ENCODE measurements around the gene ARL16. TPM values are rescaled to one million over a fixed set of nuclear protein-coding genes. Genes with fewer than 3 reads are reported as not detected.
"Not testable (repeated sequence)": the region's sequence is repeated elsewhere in the genome, so short reads cannot be mapped to it uniquely, and the experiment has no call there.

ARL16 gene
- total RNA-seq, 1 donor from 2014 or later = 29.5 TPM

- TF ChIP-seq CTCF (IDR thresholded peaks at IDR 0.05) = no peak
- no peaks in the 10 kb centered on the region for H3K9me3 Mint-ChIP-seq (ENCODE audit: low read depth)
- DNase-seq (ENCODE audit: low spot score) = no peak
- peaks cover 4% of the 10 kb centered on the region for H3K36me3 Mint-ChIP-seq (ENCODE audit: low read depth)
- H3K27me3 Mint-ChIP-seq (ENCODE audit: low read depth) = no peaks in the 10 kb centered on the region
- no peak overlapping the region for H3K4me3 Mint-ChIP-seq (ENCODE audit: unreplicated experiment)
- peak overlapping the region; percentile 73 for H3K27ac Mint-ChIP-seq (ENCODE audit: unreplicated experiment)
- peaks cover 33% of the 10 kb centered on the region for H3K4me1 Mint-ChIP-seq (ENCODE audit: low read depth)
Observed at GRCh38 chr17:81681672-81682071, 1.9 kb downstream of the ARL16 start.

- H3K4me3 Mint-ChIP-seq (ENCODE audit: unreplicated experiment) = no peak overlapping the region
- no peak for TF ChIP-seq CTCF (IDR thresholded peaks at IDR 0.05)
- H3K4me1 Mint-ChIP-seq (ENCODE audit: low read depth) = peaks cover 31% of the 10 kb centered on the region
Observed at GRCh38 chr17:81680150-81680549, 3.4 kb downstream of the ARL16 start.

GRCh38 chr17:81676906-81677305 lies 6.7 kb downstream of the ARL16 start:
- H3K27me3 Mint-ChIP-seq (ENCODE audit: low read depth) = no peaks in the 10 kb centered on the region
- H3K27ac Mint-ChIP-seq (ENCODE audit: unreplicated experiment) = no peak overlapping the region
- DNase-seq (ENCODE audit: low spot score) = no peak
- no peaks in the 10 kb centered on the region for H3K9me3 Mint-ChIP-seq (ENCODE audit: low read depth)
- H3K4me1 Mint-ChIP-seq (ENCODE audit: low read depth) = peaks cover 11% of the 10 kb centered on the region
- no peak for TF ChIP-seq CTCF (IDR thresholded peaks at IDR 0.05)
- peaks cover 2% of the 10 kb centered on the region for H3K36me3 Mint-ChIP-seq (ENCODE audit: low read depth)
- H3K4me3 Mint-ChIP-seq (ENCODE audit: unreplicated experiment) = no peak overlapping the region

More at GRCh38 chr17:81680150-81680549, 3.4 kb downstream of the ARL16 start:
- DNase-seq (ENCODE audit: low spot score) = no peak
- Mint-ChIP-seq H3K36me3 (ENCODE audit: low read depth) (no peaks in the 10 kb centered on the region), H3K27ac (ENCODE audit: unreplicated experiment) (no peak overlapping the region), H3K27me3 (ENCODE audit: low read depth) (no peaks in the 10 kb centered on the region), H3K9me3 (ENCODE audit: low read depth) (no peaks in the 10 kb centered on the region)

GRCh38 chr17:81675515-81676221 lies 7.9 kb downstream of the ARL16 start:
- H3K4me1 Mint-ChIP-seq (ENCODE audit: low read depth); H3K9me3 Mint-ChIP-seq (ENCODE audit: low read depth); H3K27ac Mint-ChIP-seq (ENCODE audit: unreplicated experiment): not testable (repeated sequence)

More at GRCh38 chr17:81675515-81676221, 7.9 kb downstream of the ARL16 start:
- not testable (repeated sequence) for DNase-seq (ENCODE audit: low spot score); H3K4me3 Mint-ChIP-seq (ENCODE audit: unreplicated experiment); H3K36me3 Mint-ChIP-seq (ENCODE audit: low read depth); H3K27me3 Mint-ChIP-seq (ENCODE audit: low read depth)
- peak; percentile 79 for TF ChIP-seq CTCF (IDR thresholded peaks at IDR 0.05)
